Endometrial microvascular endothelial cells (primary cell): ENCODE data around the gene DAPK1. TPM values are rescaled to one million over a fixed set of nuclear protein-coding genes. Genes with fewer than 3 reads are reported as not detected.

ENCODE experiments used
- in situ Hi-C: cut with HindIII; loops from 2 replicates; pipeline ENCODE4 v1.10.0; 2017; ENCODE audit warnings: low sequenced_read_pairs, low pct_unique_long_range_greater_than_20kb; ENCODE audit errors: inconsistent ontology term
- total RNA-seq: library from RNA; depleted of rRNA; stranded (reverse); fragments of >200 nt; gene quantifications from one replicate; pipeline ENCODE4 v1.2.3, GENCODE V29; 2015; ENCODE audit errors: inconsistent ontology term

Gene DAPK1
- total RNA-seq, 1 donor from 2014 or later = 1.6 TPM

DNA sequence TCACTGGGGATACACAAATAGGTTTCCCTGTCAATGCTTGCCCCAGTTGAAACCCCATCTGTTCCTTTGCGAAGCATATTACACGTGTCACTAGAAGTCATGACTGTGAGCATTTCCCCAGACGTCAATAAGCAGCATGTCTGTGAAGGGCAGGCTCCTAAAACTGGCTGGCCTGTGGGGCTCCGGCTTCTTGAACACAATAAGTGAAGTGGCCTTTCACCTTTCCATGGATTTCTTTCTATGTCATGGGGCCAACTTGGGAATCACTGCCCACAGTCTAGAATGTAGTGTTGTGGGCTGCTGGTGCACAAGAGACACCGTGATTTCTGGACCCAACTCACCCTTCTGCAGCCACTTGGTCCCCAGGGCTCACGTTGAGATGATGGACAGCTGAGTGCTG lies 167.8 kb downstream of the DAPK1 start:
- in situ Hi-C loops = no loop called here

DNA sequence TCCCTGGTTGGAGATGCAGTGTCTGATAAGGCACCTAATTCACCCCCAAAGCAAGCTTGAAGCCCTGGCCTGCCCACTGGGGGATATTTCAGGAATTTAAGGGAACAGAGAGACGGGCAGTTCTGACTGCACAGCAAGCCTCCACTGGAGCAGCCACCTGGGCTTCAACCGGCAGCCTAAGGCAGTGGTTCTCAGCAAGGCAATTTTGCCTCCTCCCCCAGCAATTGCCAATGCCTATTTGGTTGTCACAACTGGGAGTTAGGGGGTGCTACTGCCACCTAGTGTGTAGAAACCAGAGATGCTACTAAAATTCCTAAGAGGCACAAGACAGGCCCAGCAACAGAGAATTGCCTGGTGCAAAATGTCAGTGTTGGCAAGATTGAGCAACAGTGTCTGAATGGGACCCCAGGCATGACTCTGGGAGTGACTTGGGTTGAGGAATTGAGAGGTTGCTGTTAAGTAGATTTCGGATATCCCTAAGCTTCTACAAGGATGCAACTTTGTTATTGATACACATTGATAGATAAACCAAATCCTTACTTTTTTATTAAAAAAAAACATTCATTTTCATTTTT lies 169.6 kb downstream of the DAPK1 start:
- in situ Hi-C loops = no loop called here

DNA sequence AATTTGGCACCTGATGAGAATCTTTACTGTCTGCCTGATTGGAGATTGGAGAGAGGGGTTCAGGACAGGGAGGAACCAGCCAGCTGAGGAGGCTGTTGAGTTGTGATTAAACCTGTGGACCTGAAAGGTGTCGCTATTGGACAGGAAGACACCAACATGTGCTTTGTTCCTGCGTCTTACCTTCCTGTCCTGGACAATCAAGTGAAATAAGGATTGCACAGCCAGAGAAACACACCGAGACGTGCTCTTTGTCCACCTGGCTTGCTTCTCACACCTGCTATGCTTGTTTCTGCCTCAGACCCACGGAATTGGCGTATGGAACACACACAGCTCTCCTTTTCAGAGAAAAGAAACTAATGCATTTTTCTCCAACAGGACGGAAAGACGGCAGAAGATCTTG lies 170.6 kb downstream of the DAPK1 start:
- in situ Hi-C loops = no loop called here

DNA sequence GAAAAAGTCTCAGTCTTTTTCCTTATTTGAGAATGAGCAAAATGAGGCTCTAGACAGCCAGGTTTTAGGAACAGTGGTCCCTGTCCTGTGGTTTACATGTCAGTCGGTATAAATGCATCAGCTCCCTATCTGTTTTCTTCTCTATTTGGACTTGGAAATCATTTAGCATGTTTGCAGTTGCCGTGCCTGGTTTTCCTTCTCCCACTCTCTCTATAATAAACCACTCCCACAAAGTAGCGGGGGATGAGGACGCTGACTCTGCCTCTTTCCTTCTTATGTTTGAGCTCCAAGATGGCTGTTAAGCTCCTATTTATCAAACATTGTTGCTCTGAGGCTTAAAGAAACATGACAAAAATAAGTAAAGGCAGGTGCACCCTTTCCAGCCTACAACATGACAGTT lies 171.1 kb downstream of the DAPK1 start:
- in situ Hi-C loops = no loop called here

DNA sequence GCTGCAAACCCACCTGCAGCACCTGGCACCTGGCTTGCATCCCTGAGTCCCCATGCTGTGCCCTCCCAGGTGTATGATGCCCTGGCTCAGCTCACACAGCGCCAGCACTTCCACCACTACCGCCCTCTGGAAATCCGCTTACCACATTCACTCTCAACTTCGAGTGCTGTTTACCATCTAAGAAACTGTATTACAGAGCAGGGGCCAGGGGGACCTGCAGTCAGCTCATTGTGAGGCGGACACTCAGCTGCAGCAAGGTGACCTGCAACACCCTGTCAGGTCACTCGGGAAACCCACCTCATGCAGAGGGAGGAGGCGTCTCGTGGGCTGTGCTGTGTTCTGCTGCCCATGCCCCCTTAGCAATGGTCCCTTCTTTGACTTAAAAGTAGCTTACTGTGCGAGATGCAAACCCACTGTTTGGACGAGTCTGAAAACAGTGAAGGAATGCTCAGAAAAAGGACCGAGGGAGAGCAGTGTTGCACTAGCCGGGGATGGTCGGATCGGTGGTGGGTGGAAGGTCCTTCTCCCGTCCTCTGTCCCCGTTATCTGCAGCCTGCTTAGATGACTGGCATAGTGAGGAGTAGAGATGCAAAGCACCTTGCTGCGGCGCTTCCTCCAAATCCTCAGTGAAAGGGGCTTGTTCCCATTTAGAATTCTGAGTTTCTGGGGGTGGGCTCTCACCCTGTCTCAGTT lies 173.1 kb downstream of the DAPK1 start:
- in situ Hi-C loops = no loop called here

DNA sequence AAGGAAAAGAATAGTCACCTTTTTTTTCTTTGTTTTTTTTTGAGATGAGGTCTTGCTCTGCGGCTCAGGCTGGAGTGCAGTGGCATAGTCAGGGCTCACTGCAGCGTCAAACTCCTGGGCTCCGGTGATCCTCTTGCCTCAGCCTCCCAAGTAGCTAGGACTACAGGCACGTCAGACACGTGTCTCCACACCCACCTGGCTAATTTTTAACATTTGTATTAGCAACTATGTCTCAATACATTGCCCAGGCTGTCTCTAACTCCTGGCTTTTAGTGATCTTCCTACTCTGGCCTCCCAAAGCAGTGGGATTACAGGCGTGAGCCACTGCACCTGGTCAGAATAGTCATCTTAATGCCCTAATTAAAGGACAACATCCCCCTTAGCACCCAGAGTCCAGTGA lies 173.8 kb downstream of the DAPK1 start:
- in situ Hi-C loops = no loop called here

DNA sequence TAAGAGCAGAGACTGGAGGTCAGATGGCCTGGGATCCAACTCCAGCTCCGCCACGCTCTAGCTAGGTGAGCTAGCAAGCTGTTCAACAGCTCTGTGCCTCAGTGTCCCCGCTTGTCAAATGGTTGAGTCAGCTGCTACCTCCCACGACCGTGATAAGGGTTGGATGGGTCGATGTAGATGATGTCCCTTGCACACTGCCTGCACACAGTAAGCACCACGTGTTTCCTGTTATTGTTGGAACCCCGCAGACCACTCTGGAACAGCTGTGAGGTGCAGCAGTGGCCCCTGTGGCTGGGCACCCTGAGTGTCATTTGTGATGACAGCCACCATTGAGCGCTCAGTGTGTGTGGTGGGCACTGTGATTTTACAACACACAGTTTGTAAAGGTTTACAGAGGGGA lies 174.3 kb downstream of the DAPK1 start:
- in situ Hi-C loops = no loop called here

DNA sequence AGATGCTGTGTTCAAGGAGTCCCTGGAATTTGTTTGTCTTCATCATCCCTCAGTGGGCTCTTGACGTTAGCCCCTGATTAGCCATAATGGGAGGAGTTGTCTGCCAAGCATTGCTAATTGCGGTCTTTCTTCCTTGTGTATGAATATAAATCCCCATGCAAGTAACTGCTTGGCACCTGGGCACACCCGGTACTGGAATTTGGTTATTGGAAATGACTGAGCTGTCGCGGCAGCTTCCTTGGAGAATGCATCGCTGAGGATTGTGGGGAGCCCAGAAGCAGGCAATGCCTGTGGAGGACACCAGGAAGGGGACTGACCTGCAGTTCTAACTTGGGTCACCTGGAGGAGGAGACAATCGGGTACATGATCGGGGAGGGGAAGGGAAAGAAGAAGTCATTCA lies 174.9 kb downstream of the DAPK1 start:
- in situ Hi-C loops = no loop called here

DNA sequence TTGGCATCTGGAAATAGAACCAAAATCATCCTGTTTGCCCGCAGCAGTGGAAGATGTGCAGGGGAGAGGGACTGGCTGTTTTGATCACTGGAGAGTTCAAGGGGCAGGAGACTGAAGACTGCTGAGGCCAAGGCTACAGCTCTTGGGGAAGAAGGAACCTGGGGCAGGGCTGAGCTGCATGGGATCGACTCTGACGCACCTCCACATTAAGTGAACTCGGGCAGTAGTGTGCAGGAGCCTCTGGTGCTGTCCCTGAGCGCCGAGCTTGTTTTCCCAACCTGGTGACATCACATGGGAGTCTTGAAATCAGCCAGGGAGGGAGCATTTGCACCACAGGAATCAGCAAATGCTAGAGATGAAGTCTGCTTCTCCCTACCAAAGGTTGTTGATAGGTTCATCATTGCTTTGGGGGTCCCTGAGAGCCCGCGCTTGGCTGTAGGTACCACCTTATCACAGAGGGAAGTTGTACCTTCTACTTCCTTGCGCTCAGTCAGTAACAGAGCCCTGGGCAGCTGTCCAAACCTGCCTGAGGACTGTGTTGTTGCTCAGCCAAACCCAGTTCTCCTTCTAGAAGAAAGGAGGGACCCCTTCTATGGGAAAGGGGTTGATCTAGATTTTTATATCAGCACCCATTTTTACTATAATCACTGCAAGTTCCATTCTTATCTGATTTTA lies 175.9 kb downstream of the DAPK1 start:
- in situ Hi-C loops = no loop called here

DNA sequence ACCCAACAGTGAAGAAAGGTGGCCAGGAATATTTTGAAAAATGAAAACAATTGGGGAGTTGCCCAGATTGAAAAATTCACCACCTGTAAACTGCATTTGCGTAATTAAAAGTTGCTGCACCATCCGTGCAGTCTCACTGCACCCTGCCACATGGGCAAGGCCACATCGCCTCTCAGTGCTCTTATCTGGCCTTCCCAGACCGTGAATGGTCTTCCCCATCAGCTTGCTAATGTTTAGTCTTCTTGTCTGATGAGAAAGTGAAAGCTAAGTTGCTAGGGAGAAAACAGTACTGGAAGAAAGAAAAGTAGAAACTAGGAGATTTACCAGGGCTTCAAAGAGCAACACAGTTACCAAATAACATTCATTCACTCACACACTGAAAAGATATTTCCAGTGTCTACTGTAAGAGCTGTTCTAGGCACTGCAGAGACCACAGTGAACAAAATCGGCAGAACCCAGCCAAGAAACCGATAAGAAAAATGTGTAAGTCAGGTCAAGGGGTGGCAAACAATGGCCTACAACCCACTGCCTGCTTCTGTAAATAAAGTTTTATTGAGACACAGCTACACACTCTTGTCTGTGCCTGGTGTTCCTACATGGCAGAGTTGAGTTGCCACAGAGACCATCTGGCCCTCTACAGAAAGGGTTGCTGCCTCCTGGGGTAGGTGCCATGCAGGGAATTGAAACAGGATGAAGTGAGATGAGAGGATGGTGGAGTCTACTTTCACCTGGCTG lies 177.1 kb downstream of the DAPK1 start:
- in situ Hi-C loops = no loop called here

DNA sequence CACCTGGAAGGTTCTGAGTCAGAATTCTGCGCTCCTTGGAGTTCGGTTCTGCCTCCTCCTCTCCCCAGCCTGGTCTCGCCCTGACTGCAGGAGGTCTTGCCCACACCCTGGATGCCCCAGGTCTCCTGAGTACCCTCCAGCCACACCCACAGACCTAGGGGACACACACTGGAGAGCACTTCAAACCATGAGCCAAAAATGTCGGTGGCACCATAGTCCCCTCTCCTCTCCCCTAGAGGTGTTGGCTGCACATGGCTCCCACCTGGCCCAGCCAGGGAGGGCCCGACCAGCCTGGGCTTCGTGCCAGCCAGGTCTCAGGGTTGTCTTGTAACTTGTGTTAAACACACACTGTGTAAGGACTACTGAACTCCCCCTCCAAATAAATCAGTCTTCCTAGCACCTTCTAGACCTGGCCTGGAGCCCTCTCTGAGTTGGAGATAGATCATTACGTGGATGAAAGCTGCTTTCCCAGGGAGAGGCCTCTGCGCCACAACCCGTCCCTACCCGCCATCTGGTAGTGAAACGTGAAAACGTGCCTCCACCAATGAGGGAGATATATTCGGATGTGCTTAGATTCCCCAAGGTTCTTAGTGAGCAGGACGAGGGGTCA lies 178.3 kb downstream of the DAPK1 start:
- in situ Hi-C loops = no loop called here

DNA sequence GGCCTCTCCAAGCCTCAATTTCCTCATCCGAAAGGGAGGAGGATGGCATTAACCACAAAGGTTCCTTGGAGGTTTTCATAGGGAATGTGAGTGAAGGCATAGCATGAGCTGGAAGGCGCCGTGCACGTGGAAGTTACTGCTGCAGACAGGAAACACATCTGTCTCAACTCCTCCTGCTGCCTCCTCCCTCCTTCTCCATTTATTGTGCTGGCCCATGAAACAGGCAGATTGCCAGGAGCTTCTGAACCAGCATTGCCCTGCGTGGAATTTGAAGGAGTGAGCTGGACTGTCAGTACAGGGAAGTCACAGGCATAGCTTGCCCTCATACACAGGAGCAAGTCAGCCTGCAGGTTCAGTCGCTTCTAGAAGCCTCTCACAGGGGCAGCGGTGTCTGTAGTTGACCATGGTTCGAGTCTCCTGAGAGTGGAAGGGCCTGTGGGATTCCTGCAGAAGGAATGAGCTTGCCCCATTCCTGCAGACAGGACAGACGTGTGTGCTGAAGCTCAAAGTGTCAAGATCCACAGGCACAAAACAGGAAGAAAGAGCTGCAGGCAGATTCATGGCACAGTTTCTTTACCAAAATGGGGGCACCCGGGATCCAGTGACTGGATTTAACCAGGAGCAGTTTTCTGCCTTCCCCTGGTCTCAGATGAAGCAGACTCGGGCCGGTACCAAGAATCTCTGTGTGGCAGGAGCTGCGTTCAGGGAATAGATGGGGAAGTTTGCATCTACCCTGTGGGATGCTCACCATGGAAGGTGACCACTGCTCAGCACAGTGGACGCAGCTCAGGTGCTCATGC lies 179.5 kb downstream of the DAPK1 start:
- in situ Hi-C loops = no loop called here

DNA sequence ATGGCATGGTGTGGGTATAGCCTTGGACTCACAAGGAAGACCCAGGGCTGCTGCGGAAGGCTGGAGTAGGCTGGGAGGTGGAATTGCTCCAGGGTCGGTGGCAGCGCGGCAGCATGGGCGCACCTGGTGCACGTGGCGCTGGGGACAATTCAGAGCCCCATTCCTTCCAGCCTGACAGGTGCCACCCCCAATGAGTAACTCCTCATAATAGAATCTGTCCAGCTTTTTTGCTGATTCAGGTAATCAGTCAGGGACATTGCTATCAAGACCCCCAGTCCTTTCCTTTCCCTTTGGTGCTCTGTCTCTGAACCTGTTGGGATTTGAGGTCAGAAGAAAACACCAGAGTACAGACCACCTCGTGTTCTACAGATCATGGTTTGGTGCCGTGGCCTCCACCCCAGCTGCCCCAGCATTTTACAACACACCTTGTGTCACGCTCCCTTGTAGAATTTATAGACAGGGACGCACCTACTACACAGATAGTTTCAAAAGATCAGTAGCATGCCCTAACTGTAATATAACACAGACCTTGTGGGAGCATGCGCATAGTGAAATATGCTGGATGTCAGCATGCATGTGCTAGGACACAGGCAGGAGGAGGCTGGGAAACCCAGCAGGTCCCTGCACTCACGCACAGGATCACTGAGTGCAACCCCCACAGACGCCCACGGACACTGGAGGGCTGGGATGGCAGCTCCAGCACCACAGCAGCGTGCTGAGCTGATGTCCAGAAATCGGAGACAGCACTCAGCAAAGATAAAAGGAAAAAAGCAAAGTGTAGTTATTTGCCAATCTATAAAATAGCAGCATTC lies 180.3 kb downstream of the DAPK1 start:
- in situ Hi-C loops = no loop called here

DNA sequence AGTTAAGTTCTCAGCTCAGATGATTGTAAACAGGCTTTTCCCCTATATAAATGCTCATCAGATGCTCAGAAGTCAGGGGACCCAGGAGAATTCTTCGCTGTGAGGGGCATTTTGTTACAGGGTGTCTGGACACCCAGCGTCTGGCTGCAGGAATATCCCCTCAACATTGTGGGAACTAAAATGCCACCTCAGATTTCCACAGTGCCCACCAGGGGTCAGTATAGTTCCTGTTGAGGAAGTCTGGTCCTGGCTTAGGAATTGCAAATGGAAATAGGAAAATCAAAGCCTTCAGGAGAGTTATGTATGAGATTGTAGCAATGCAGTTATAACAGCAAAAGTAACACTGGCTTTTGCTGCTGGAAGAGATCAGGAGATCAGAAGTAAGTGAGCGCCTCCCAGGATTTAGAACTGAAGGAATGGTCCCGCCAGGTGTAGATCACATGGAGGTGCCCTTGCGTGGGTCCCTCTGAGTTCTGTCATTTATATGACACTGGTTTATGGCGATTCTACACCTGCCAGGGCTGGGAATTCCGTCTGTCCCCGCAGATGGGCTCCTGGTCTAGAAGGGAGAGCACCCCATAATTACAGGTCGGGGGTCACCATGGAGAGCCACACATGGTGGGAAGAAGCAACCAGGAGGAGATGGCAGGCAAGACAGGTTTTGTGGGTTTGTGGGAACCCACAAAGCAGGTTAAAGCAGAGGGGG lies 181.1 kb downstream of the DAPK1 start:
- in situ Hi-C loops = no loop called here

DNA sequence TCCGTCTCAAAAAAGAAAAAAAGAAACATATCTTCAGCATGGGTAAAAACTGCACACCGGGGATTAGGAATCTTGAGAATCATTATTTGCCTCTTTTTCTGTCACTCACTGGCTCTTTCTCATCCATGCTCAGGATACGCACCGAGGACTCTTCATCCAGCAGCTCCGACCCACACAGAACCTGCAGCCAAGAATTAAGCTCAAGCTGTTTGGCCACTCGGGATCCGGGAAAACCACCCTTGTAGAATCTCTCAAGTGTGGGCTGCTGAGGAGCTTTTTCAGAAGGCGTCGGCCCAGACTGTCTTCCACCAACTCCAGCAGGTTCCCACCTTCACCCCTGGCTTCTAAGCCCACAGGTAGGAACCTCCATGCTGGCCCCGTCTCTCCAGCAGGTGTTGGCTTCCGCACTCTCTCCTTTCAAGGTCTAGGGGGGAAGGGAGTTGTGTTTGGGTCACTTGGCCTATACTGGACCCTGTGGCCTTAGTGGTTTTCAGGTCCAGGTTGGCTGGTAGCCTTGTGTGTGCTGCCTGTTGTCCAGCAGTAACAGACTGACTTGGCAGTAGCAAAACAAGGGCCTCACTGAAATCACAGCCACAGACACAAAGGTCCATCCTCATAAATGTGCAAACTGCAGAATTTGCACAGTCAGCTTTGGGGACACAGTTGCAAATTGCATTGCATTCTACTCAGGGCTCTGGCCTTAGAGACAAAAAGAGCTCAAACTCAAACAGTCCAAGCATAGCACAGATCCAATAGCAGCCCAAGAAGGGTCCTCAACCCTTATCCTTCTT lies 183.8 kb downstream of the DAPK1 start:
- in situ Hi-C loops = no loop called here

DNA sequence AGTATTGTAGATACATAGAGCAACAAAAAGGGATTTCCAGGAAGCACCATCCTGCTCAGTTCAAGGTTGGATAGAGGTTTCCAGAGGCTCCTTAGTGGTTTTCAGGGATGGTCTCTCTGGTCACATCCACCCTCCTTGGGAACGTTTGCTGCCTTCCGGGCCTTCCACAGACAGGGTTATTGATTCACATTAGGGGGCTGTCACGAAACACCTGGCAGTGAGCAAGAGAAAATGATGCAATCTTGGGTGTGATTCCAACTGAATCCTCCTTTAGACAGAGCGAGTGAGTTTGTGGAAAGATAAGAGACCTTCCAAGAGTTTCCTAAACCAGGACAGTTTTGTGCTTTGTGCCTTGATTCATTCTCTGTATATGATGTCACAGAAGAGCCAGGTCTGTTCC lies 184.4 kb downstream of the DAPK1 start:
- in situ Hi-C loops = no loop called here

DNA sequence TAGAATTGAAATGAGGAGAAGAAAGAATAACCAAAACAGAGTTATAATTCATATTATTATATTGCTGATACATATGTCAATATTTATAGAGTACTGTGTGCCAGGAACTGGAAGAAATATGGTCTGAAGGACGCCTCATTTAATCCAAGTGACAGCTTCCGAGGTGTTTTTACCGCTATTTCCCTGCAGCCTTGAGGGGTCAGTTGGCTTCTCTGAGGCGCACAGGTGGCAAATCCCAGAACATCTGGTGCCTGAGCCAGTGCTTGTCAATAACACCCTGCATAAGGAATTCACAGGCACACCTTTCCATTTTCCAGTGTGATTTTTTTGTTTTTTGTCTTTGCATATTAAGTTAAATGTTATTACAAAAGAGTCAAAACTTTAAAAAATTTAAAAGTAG lies 185.0 kb downstream of the DAPK1 start:
- in situ Hi-C loops = no loop called here
